HepG2 (cell line): ENCODE measurements around the gene HS6ST1. TPM values are rescaled to one million over a fixed set of nuclear protein-coding genes. Genes with fewer than 3 reads are reported as not detected.
A peak's percentile ranks its signal among the peaks of the same experiment; 100 is the strongest.

Source experiments
- BATF2 ChIP-seq: sonication (generic); formaldehyde crosslinking; IDR thresholded peaks from 2 replicates; pipeline ENCODE4 v1.8.0; 2022; ENCODE audit warnings: mild to moderate bottlenecking, missing genetic modification reagents, moderate library complexity
- HNF4A ChIP-seq: sonication (generic); formaldehyde crosslinking; IDR thresholded peaks from 2 replicates; pipeline ENCODE4 v1.4.0; 2020; ENCODE audit warnings: missing genetic modification reagents
- MBNL3 ChIP-seq: fragments of 250-450 bp; sonication (Bioruptor Pico); conservative IDR thresholded peaks from 2 replicates; pipeline ENCODE4 v1.8.0; 2022; ENCODE audit warnings: mild to moderate bottlenecking, inconsistent platforms
- NFIB ChIP-seq: sonication (generic); formaldehyde crosslinking; IDR thresholded peaks from 2 replicates; pipeline ENCODE4 v1.9.0; 2021; ENCODE audit warnings: missing genetic modification reagents, mild to moderate bottlenecking, borderline replicate concordance
- NONO ChIP-seq, 2 experiments: fragments of 450-650 bp in 1 of 2; sonication (generic) in 1 of 2; formaldehyde crosslinking in 1 of 2; IDR thresholded peaks in 1 of 2; conservative IDR thresholded peaks in 1 of 2; 2 replicates each; pipeline versions ENCODE4 v1.6.1 to v1.8.0; 2017 to 2022; ENCODE audit warnings: mild to moderate bottlenecking in 1 of 2, missing genetic modification reagents in 1 of 2, moderate library complexity in 1 of 2
- NR2C2 ChIP-seq: sonication (generic); formaldehyde crosslinking; IDR thresholded peaks from 2 replicates; pipeline ENCODE4 v1.4.0; 2020; ENCODE audit warnings: missing genetic modification reagents, mild to moderate bottlenecking, moderate library complexity, borderline replicate concordance
- NR2F6 ChIP-seq, 2 experiments: IDR thresholded peaks; 2 replicates each; pipeline ENCODE4 v1.6.1; 2016; ENCODE audit warnings: antibody characterized with exemption in 1 of 2, mild to moderate bottlenecking in 1 of 2
- POLR2G ChIP-seq: fragments of 200-400 bp; formaldehyde crosslinking; IDR thresholded peaks from 2 replicates; pipeline ENCODE4 v1.6.1; 2018; ENCODE audit warnings: mild to moderate bottlenecking, low read depth, low read length, moderate library complexity
- RORA ChIP-seq: sonication (generic); formaldehyde crosslinking; IDR thresholded peaks from 2 replicates; pipeline ENCODE4 v1.5.0; 2020; ENCODE audit warnings: mild to moderate bottlenecking, missing genetic modification reagents, moderate library complexity
- ZBTB42 ChIP-seq: sonication (generic); formaldehyde crosslinking; IDR thresholded peaks from 2 replicates; pipeline ENCODE4 v1.5.0; 2020; ENCODE audit warnings: mild to moderate bottlenecking, missing genetic modification reagents
- ZC3H13 ChIP-seq: sonication (generic); formaldehyde crosslinking; IDR thresholded peaks from 2 replicates; pipeline ENCODE4 v1.8.1; 2023; ENCODE audit warnings: mild to moderate bottlenecking, missing genetic modification reagents, moderate library complexity
- ZNF550 ChIP-seq: sonication (generic); formaldehyde crosslinking; IDR thresholded peaks from 2 replicates; pipeline ENCODE4 v1.4.0; 2020; ENCODE audit warnings: mild to moderate bottlenecking, missing genetic modification reagents, borderline replicate concordance
- ZNF687 ChIP-seq: sonication (generic); formaldehyde crosslinking; IDR thresholded peaks from 2 replicates; pipeline ENCODE4 v1.5.1; 2020; ENCODE audit warnings: mild to moderate bottlenecking, missing genetic modification reagents, moderate library complexity
- polyA plus RNA-seq, 8 experiments: library from polyadenylated mRNA; depleted of rRNA in 3 of 8; stranded (reverse) in 7 of 8; unstranded in 1 of 8; fragments of >200 nt; fragmentation: Illumina TruSeq in 4 of 8; extraction: Trizol in 4 of 8; gene quantifications; 2 replicates each; pipeline versions ENCODE4 v1.2.1 to v1.2.3, GENCODE V29; 2011 to 2016; ENCODE audit warnings: low read depth in 4 of 8, missing spikeins in 1 of 8, mixed read lengths in 1 of 8; ENCODE audit not compliant: insufficient read depth in 1 of 8
- total RNA-seq, 5 experiments: library from RNA; depleted of rRNA; stranded (reverse); fragments of >200 nt; fragmentation: Illumina TruSeq; extraction: Trizol; gene quantifications; 2 replicates each; pipeline ENCODE4 v1.2.3, GENCODE V29; 2016; ENCODE audit warnings: low read depth in 1 of 5
- TF ChIP-seq, protein P1 (sequence below), 2 experiments: sonication (generic) in 1 of 2; formaldehyde crosslinking in 1 of 2; IDR thresholded peaks; 2 replicates each; pipeline versions ENCODE4 v1.6.1 to v1.9.0; 2014 to 2022; ENCODE audit warnings: antibody characterized with exemption in 1 of 2, borderline replicate concordance in 1 of 2, inconsistent platforms in 1 of 2, low read depth in 1 of 2, missing genetic modification reagents in 1 of 2

The HS6ST1 gene
- total and polyA plus RNA-seq, 2 of the 13 experiments (the other 11 are each of a cell fraction or from before 2014, with no cell fraction given), result 34.5 to 84.6 TPM

GRCh38 chr2:128263902-128264331 lies 54.8 kb downstream of the HS6ST1 start (continued):
- TF ChIP-seq, protein P1, sequence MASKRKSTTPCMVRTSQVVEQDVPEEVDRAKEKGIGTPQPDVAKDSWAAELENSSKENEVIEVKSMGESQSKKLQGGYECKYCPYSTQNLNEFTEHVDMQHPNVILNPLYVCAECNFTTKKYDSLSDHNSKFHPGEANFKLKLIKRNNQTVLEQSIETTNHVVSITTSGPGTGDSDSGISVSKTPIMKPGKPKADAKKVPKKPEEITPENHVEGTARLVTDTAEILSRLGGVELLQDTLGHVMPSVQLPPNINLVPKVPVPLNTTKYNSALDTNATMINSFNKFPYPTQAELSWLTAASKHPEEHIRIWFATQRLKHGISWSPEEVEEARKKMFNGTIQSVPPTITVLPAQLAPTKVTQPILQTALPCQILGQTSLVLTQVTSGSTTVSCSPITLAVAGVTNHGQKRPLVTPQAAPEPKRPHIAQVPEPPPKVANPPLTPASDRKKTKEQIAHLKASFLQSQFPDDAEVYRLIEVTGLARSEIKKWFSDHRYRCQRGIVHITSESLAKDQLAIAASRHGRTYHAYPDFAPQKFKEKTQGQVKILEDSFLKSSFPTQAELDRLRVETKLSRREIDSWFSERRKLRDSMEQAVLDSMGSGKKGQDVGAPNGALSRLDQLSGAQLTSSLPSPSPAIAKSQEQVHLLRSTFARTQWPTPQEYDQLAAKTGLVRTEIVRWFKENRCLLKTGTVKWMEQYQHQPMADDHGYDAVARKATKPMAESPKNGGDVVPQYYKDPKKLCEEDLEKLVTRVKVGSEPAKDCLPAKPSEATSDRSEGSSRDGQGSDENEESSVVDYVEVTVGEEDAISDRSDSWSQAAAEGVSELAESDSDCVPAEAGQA (IDR thresholded peaks at IDR 0.05; ENCODE audit: low read depth), result no peak
- TF ChIP-seq, protein P1 (CRISPR knock-in tag; IDR thresholded peaks at IDR 0.05; ENCODE audit: borderline replicate concordance), result no peak
- TF ChIP-seq HNF4A (0 out of 2 replicates have a peak, but pooled peaks have one; percentile 14), RORA (CRISPR knock-in tag) (no peak), BATF2 (no peak), POLR2G (peak; percentile 69), ZNF550 (CRISPR knock-in tag) (no peak), ZC3H13 (CRISPR knock-in tag) (peak; percentile 96), NONO (IDR thresholded peaks at IDR 0.05) (no peak), NONO (CRISPR knock-in tag; conservative IDR thresholded peaks at IDR 0.05) (0 out of 2 replicates have a peak, but pooled peaks have one; percentile 23), ZNF687 (peak; percentile 22; the same call in 1 of the 2 replicates), NR2F6 (IDR thresholded peaks at IDR 0.05) (peak; percentile 30; the same call in 1 of the 2 replicates), NR2F6 (CRISPR knock-in tag; IDR thresholded peaks at IDR 0.05) (0 out of 2 replicates have a peak, but pooled peaks have one; percentile 8), MBNL3 (CRISPR knock-in tag) (no peak), NR2C2 (CRISPR knock-in tag) (0 out of 2 replicates have a peak, but pooled peaks have one; percentile 20), ZBTB42 (no peak), NFIB (CRISPR knock-in tag) (no peak)
